GM19372 (cell line): ENCODE data around the gene SUSD4.

ENCODE experiments used
- ATAC-seq: cut with Tn5 transposase; IDR thresholded peaks from one replicate; pipeline ENCODE4 v1.9.1; 2021; ENCODE audit warnings: mild to moderate bottlenecking, low read depth, moderate library complexity; ENCODE audit not compliant: unreplicated experiment

SUSD4 gene

DNA sequence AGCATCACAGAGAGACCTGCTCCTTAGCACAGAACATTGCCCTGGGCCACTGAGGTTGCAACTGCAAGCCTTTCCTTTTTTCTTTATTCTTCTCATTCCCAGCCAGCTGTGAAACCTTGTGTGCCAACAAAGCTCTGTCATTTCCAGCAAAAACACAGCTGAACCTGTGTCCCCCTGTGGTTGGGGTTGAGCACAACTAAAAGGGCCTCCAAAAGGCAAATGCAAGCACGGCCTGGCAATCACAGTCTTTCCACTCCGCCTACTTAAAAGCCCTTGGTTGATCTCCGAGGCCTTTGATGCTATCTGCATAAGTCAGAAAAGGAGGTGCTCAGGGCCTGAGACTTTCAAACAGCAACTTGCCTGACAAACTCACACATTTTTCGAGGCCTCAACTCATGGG is 32.7 kb downstream of the SUSD4 start:
- no peak for ATAC-seq

DNA sequence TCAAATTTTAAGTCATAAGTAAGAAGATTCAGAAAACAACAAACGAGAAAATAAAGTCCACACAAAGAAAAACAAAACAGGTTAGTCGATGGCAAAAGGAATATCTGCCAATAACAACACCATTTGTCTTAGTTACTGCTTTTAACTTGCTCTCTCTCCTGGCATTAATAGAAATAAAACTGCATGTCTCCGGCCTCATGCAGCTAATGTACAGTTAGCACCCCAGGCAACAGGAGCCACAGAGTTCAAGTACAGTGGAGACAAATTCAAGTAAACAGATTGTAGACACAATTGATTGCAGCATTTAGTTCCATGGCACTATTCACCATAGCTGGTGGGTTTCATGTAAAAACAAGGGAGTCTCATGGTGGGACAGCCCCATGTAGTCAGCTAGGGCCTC is 33.5 kb downstream of the SUSD4 start:
- no peak for ATAC-seq

- ATAC-seq: no peak
These were observed 34.1 kb downstream of the SUSD4 start for GRCh38 chr1:223329664-223330415.

DNA sequence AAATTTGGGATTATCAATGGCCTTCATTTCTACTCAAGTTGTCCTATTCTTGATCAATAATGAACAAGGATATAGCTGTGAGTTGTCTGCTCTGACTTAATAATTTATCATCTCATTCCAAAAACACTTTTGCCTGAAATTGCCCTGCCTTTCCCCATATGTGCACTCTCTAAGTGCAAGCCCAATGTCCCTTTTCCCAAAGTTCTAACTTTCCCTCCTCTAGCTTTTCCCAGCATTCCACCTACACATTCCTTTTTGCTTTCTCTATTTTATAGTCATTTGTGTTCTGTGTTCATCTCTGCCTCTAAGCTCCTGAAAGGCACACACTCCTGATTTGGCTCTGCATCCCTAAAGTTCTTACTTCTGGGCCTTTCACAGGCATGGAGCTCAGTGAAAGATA is 34.7 kb downstream of the SUSD4 start:
- no peak for ATAC-seq

GRCh38 chr1:223328566-223328965 is 35.4 kb downstream of the SUSD4 start:
- no peak for ATAC-seq

DNA sequence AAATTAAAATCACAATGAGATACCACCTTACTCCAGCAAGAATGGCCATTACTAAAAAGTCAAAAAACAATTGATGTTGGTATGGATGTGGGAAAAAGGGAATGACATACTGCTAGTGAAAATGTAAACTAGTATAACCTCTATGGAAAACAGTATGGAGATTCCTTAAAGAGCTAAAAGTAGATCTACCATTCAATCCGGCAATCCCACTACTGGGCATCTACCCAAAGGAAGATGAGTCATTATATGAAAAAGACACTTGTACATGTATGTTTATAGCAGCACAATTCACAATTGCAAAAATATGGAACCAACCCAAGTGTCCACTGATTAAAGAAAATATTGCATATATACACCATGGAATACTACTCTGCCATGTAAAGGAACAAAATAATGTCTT is 37.2 kb downstream of the SUSD4 start:
- ATAC-seq: no peak

GRCh38 chr1:223323491-223324484 is 40.2 kb downstream of the SUSD4 start:
- ATAC-seq: no peak

DNA sequence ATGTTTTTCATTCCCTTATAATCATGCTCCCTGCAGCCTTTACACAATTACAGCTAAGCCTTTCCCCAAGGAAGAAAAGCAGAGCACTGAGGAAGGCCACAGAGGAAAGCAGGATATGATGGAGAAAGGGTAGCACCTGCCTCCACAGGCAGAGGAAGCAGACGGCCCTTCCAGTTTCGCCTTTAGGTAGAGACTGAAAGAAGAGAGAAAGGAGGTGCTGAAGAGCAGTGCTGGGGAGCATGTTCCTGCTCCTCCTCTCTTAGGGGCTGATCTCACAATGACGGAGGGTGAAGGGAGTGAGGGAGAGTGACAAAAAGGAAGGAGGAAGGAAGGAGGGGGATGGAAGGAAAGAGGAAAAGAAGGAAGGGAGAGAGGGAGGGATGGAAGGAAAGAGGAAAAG is 41.1 kb downstream of the SUSD4 start:
- no peak for ATAC-seq

DNA sequence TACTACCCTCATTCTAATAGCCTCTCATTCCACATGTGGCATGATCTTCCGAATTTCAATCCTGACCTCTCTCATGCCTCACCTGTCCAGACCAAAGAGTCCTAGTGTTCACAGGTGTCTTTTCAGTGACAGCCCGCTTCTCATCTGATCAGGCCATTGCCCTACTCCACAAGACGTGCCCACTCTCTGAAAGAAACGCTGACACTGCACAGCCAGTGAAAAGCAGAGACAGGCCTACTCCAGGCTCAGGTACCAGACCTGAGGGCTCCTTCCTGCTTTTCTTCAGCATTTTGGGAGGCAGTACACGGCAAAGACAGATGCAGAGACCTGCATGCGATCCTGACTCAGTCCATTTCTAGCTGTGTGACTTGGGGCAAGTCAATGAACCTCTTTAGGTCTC is 43.0 kb downstream of the SUSD4 start:
- ATAC-seq: no peak

- no peak for ATAC-seq
These were observed 43.9 kb downstream of the SUSD4 start for GRCh38 chr1:223319905-223320580.

DNA sequence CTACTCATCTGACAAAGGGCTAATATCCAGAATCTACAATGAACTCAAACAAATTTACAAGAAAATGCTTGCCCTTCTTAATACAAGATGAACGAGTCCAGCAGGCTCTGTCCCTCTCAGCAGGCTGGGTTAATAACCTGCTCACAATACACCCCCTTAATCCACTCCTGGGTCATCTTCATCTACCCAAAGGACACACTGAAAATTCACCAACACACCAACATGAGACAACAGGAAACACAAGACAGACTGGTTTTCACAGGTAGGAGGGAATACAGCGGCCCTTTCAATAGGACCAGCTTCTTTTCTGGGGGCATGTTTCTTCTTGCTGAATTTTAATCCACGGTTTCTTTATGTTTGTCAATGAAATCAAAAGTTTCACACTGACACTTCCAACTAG is 44.6 kb downstream of the SUSD4 start:
- no peak for ATAC-seq

GRCh38 chr1:223316082-223316481 is 47.9 kb downstream of the SUSD4 start:
- ATAC-seq: no peak

- no peak for ATAC-seq
These were observed 48.3 kb downstream of the SUSD4 start for GRCh38 chr1:223315665-223316064.

GRCh38 chr1:223313415-223313754 is 50.6 kb downstream of the SUSD4 start:
- ATAC-seq: no peak

GRCh38 chr1:223312705-223313414 is 51.1 kb downstream of the SUSD4 start:
- ATAC-seq: no peak

DNA sequence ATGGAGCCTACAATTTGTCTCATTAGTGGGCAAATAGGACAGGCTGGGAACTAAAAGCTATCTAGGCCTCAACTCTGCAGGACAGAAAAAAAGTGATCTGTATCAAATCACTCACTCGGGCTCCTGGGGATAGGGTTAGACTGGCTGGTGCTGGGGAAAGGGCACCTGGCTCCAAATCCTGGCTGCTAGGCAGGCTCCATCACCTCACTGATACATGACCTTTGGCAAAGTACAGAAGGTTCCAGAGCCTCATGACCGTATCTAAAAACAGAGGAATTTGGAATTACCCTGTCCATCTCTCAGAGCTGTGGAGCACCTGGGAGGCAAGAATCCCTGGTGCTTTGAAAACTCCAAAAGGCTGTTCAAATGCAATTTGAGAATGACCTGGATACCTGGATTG is 51.7 kb downstream of the SUSD4 start:
- no peak for ATAC-seq

DNA sequence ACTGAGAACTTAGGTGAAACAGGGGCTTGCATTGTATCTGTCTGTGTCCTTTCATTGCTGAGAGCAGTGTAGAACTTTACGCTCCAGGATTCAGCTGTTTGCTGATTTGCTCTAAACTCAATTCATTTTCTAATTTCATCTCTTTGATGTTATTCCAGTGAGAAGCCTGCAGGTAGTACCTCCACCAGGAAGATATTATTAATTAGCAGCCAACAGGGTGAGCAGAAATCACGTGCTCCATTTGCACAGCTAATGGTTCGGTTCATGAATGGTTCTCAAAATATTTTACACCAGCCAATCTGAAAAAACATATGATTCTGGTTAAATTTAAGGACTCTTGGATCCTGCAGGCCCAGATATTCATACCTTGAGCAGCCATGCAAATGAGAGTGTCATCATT is 52.1 kb downstream of the SUSD4 start:
- no peak for ATAC-seq

DNA sequence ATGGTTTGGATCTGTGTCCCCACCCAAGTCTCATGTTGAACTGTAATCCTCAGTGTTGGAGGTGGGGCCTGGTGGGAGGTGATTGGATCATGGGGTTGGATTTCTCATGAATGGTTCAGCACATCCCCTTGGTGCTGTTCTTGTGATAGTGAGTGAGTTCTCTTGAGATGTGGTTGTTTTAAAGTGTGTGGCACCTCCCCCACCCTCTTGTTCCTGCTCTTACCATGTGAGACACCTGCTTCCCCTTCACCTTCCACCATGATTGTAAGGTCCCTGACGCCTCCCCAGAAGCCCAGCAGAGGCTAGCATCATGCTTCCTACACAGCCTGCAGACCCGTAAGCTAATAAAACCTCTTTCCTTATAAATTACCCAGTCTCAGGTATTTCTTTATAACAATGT is 55.8 kb downstream of the SUSD4 start:
- ATAC-seq: no peak

DNA sequence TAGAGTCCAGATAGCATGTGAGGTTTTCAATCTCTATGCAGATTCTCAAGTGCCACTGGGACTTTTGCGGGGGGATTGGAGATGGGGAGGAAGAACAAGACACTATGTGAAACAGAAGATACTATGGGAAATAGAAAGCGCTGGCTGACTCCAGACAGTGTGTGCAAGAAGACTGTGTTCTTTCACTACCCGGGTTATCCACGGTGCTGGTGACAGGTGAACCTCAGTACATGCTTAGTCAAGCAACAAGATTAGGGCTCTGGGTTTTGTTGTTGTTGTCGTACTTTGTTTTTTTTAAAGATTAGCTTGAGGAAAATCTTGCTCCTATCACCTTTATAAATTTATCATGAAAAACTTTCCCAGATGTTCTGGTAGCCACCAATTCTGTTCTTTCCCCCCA is 56.4 kb downstream of the SUSD4 start:
- ATAC-seq: no peak

- no peak for ATAC-seq
These were observed 59.0 kb downstream of the SUSD4 start for GRCh38 chr1:223304931-223305330.

DNA sequence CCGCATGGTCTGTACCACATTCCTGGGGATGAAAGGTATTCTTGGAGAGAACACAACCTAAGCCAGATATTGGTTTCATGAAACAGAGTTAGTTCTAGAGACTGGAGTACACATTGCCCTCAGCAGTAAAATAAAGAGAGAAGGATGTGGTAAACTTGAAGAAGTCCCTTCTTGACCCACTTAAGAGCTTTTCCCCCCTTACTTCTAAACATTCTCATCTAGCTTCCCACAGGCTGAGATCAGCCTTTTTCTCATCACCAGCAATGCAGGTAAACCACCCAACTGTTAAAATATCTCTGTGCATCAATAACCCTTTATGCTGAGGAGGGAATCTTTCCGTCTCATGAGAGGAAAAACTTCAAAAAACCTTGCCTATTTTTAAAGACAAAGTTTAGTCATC is 62.6 kb downstream of the SUSD4 start:
- ATAC-seq: no peak
